Calu3 (cell line): Measurements from ENCODE around the gene SLX4. TPM values are rescaled to one million over a fixed set of nuclear protein-coding genes. Genes with fewer than 3 reads are reported as not detected.

Source experiments
- BruUV-seq: library from RNA; stranded (reverse); fragments of 400-500 nt; replicated peaks from 2 replicates; lab custom pipeline; 2021; lab: Mats Ljungman, UMichigan
- CTCF ChIA-PET: fragments of 300-600 bp; sonication (Branson Sonifier 250); formaldehyde crosslinking; loops from one replicate; lab custom pipeline; 2022; ENCODE audit warnings: antibody characterized with exemption; lab: Charles Lee
- DNase-seq: peaks from one replicate; pipeline ENCODE4 v3.0.0; 2022
- H3K27ac Mint-ChIP-seq: one replicate; pipeline ENCODE4 v1.8.0; 2022; ENCODE audit warnings: mixed read lengths; ENCODE audit not compliant: unreplicated experiment
- H3K27me3 Mint-ChIP-seq: one replicate; pipeline ENCODE4 v1.8.0; 2022; ENCODE audit warnings: mixed read lengths; ENCODE audit not compliant: unreplicated experiment
- H3K36me3 Mint-ChIP-seq: one replicate; pipeline ENCODE4 v1.8.0; 2022; ENCODE audit warnings: mild to moderate bottlenecking, moderate library complexity, mixed read lengths; ENCODE audit not compliant: insufficient read depth, unreplicated experiment
- H3K4me1 Mint-ChIP-seq: one replicate; pipeline ENCODE4 v1.8.0; 2022; ENCODE audit warnings: mild to moderate bottlenecking, low read depth, mixed read lengths; ENCODE audit not compliant: unreplicated experiment
- H3K4me3 Mint-ChIP-seq: one replicate; pipeline ENCODE4 v1.8.0; 2022; ENCODE audit warnings: mild to moderate bottlenecking, low read depth, moderate library complexity, mixed read lengths; ENCODE audit not compliant: unreplicated experiment
- H3K9me3 Mint-ChIP-seq: one replicate; pipeline ENCODE4 v1.8.0; 2022; ENCODE audit warnings: low read depth, mixed read lengths; ENCODE audit not compliant: unreplicated experiment
- CTCF ChIP-seq: fragments of 200-600 bp; IDR thresholded peaks from one replicate; pipeline ENCODE4 v1.8.0; 2022; ENCODE audit warnings: antibody characterized with exemption; ENCODE audit not compliant: unreplicated experiment
- intact Hi-C: fragments of 100-400 bp; cut with micrococcal nuclease; formaldehyde crosslinking; loops from one replicate; pipeline ENCODE4 v1.10.0; 2022; ENCODE audit not compliant: unreplicated experiment
- total RNA-seq: library from RNA; stranded (reverse); gene quantifications from 2 replicates; pipeline ENCODE4 v1.2.3, GENCODE V29; 2022

The SLX4 gene
- total RNA-seq, 1 experiment from 2014 or later, result 18.2 TPM

GRCh38 chr16:3548859-3549258 is 62.5 kb downstream of the SLX4 start:
- Mint-ChIP-seq H3K4me3 (no peak overlapping the region), H3K36me3 (no peaks in the 10 kb centered on the region), H3K27me3 (peaks cover 14% of the 10 kb centered on the region), H3K27ac (no peak overlapping the region), H3K4me1 (no peaks in the 10 kb centered on the region), H3K9me3 (peaks cover 10% of the 10 kb centered on the region)
- DNase-seq, result no peak
- CTCF ChIA-PET, result interaction anchor here (0.6 kb wide), 1 partner anchor 25 kb away, joined by 3 read pairs; no protein-coding TSS in a partner anchor
- no TSS peak for BruUV-seq
- intact Hi-C loops, result no loop called here
- no peak for TF ChIP-seq CTCF

- Mint-ChIP-seq H3K27ac (no peak overlapping the region), H3K36me3 (no peaks in the 10 kb centered on the region), H3K4me1 (no peaks in the 10 kb centered on the region), H3K27me3 (peaks cover 14% of the 10 kb centered on the region), H3K4me3 (no peak overlapping the region), H3K9me3 (peaks cover 10% of the 10 kb centered on the region)
- DNase-seq, result no peak
- TF ChIP-seq CTCF, result no peak
- CTCF ChIA-PET, result interaction anchor here (0.6 kb wide), 1 partner anchor 24 kb away, joined by 3 read pairs; no protein-coding TSS in a partner anchor
- BruUV-seq, result no TSS peak
- intact Hi-C loops, result no loop called here
Measured at GRCh38 chr16:3548445-3548844, 63.0 kb downstream of the SLX4 start.

- CTCF ChIA-PET, result no interaction called here
- no TSS peak for BruUV-seq
- DNase-seq, result no peak
- intact Hi-C loops, result no loop called here
- Mint-ChIP-seq H3K4me1 (no peaks in the 10 kb centered on the region), H3K4me3 (no peak overlapping the region), H3K27me3 (peaks cover 14% of the 10 kb centered on the region), H3K27ac (no peak overlapping the region), H3K9me3 (peaks cover 10% of the 10 kb centered on the region), H3K36me3 (peaks cover under 1% of the 10 kb centered on the region)
- TF ChIP-seq CTCF, result no peak
Measured at GRCh38 chr16:3546986-3547682, 64.3 kb downstream of the SLX4 start.

- no peak for DNase-seq
- intact Hi-C loops, result no loop called here
- TF ChIP-seq CTCF, result no peak
- no peak overlapping the region for H3K4me3 Mint-ChIP-seq
- no peak overlapping the region for H3K27ac Mint-ChIP-seq
- CTCF ChIA-PET, result no interaction called here
- no peaks in the 10 kb centered on the region for H3K4me1 Mint-ChIP-seq
- BruUV-seq, result no TSS peak
- H3K36me3 Mint-ChIP-seq, result peaks cover 7% of the 10 kb centered on the region
- H3K9me3 Mint-ChIP-seq, result no peaks in the 10 kb centered on the region
- no peaks in the 10 kb centered on the region for H3K27me3 Mint-ChIP-seq
Measured at GRCh38 chr16:3542601-3543373, 68.6 kb downstream of the SLX4 start.
